DMS 273 treated with DMSO at 0.1 percent for 48 hours (cell line): ENCODE results near the gene GSAP.

Experiments
- DNase-seq: peaks from one replicate; lab custom pipeline; 2025; lab: John Stamatoyannopoulos, UW

Gene GSAP

GRCh38 chr7:77439572-77439971 is 23.4 kb upstream of the GSAP start:
- no peak for DNase-seq

- no peak for DNase-seq
Measured at GRCh38 chr7:77438131-77438530, 22.0 kb upstream of the GSAP start.

GRCh38 chr7:77434570-77435275 is 18.6 kb upstream of the GSAP start:
- DNase-seq = no peak

GRCh38 chr7:77433901-77434300 is 17.8 kb upstream of the GSAP start:
- no peak for DNase-seq

- DNase-seq = no peak
Measured at GRCh38 chr7:77430927-77431326, 14.8 kb upstream of the GSAP start.

GRCh38 chr7:77428777-77429231 is 12.7 kb upstream of the GSAP start:
- DNase-seq = no peak

GRCh38 chr7:77427996-77428603 is 12.0 kb upstream of the GSAP start:
- DNase-seq = no peak

- DNase-seq = no peak
Measured at GRCh38 chr7:77426521-77427051, 10.4 kb upstream of the GSAP start.

- DNase-seq = no peak
Measured at GRCh38 chr7:77426052-77426404, 9.9 kb upstream of the GSAP start.

- no peak for DNase-seq
Measured at GRCh38 chr7:77425101-77426051, 9.2 kb upstream of the GSAP start.

GRCh38 chr7:77422500-77422899 is 6.4 kb upstream of the GSAP start:
- DNase-seq = no peak

- DNase-seq = no peak
Measured at GRCh38 chr7:77420986-77421672, 5.0 kb upstream of the GSAP start.

- DNase-seq = no peak
Measured at GRCh38 chr7:77420438-77420837, 4.3 kb upstream of the GSAP start.

GRCh38 chr7:77419102-77419501 is 3.0 kb upstream of the GSAP start:
- no peak for DNase-seq

GRCh38 chr7:77417801-77418200 is 1.7 kb upstream of the GSAP start:
- DNase-seq = no peak

- no peak for DNase-seq
Measured at GRCh38 chr7:77416621-77417371, 647 bp upstream of the GSAP start.

GRCh38 chr7:77415476-77415822 is 700 bp downstream of the GSAP start:
- no peak for DNase-seq

GRCh38 chr7:77413861-77414424 is 2.2 kb downstream of the GSAP start:
- DNase-seq = no peak

GRCh38 chr7:77413128-77413527 is 3.0 kb downstream of the GSAP start:
- DNase-seq = no peak

- DNase-seq = no peak
Measured at GRCh38 chr7:77409739-77410547, 6.2 kb downstream of the GSAP start.
